Inferior parietal cortex (tissue), 1 donor: ENCODE data around the gene AMIGO2.

Source experiments
- DNase-seq: peaks from one replicate; pipeline ENCODE4 v3.0.0-alpha.2; 2016; ENCODE audit errors: extremely low spot score

AMIGO2 gene

GRCh38 chr12:47098099-47098498 lies 18.3 kb upstream of the AMIGO2 start:
- DNase-seq = no peak

- no peak for DNase-seq
Observed at GRCh38 chr12:47097276-47097896, 17.6 kb upstream of the AMIGO2 start.

- no peak for DNase-seq
Observed at GRCh38 chr12:47095446-47096236, 15.9 kb upstream of the AMIGO2 start.

- no peak for DNase-seq
Observed at GRCh38 chr12:47094804-47095203, 15.0 kb upstream of the AMIGO2 start.

GRCh38 chr12:47091009-47091408 lies 11.2 kb upstream of the AMIGO2 start:
- DNase-seq = no peak

- DNase-seq = no peak
Observed at GRCh38 chr12:47088021-47088944, 8.5 kb upstream of the AMIGO2 start.

- DNase-seq = no peak
Observed at GRCh38 chr12:47087088-47087688, 7.4 kb upstream of the AMIGO2 start.

- DNase-seq = no peak
Observed at GRCh38 chr12:47085815-47086252, 6.1 kb upstream of the AMIGO2 start.

- DNase-seq = no peak
Observed at GRCh38 chr12:47084172-47084571, 4.4 kb upstream of the AMIGO2 start.

- no peak for DNase-seq
Observed at GRCh38 chr12:47082796-47083621, 3.2 kb upstream of the AMIGO2 start.

GRCh38 chr12:47082283-47082682 lies 2.5 kb upstream of the AMIGO2 start:
- DNase-seq = no peak

- no peak for DNase-seq
Observed at GRCh38 chr12:47080725-47081502, 1.2 kb upstream of the AMIGO2 start.

- no peak for DNase-seq
Observed at GRCh38 chr12:47079981-47080724, 394 bp upstream of the AMIGO2 start.

GRCh38 chr12:47078733-47079467 lies 859 bp downstream of the AMIGO2 start:
- DNase-seq = no peak

- no peak for DNase-seq
Observed at GRCh38 chr12:47078086-47078395, 1.7 kb downstream of the AMIGO2 start.

- no peak for DNase-seq
Observed at GRCh38 chr12:47077206-47078085, 2.3 kb downstream of the AMIGO2 start.

GRCh38 chr12:47075192-47076084 lies 4.3 kb downstream of the AMIGO2 start:
- no peak for DNase-seq
